AG04450 (cell line): ENCODE measurements around the gene PALM. TPM values are rescaled to one million over a fixed set of nuclear protein-coding genes. Genes with fewer than 3 reads are reported as not detected.

Experiments
- CTCF ChIA-PET: fragments of 300-600, 350-600 bp; formaldehyde crosslinking; extraction: SDS; loops from one replicate; lab custom pipeline; 2022; ENCODE audit warnings: antibody characterized with exemption, inconsistent platforms; lab: Charles Lee
- POLR2A ChIA-PET: fragments of 350-600 bp; formaldehyde crosslinking; extraction: SDS; loops from one replicate; lab custom pipeline; 2021; ENCODE audit warnings: antibody characterized with exemption, inconsistent platforms; lab: Yijun Ruan, JAX
- DNase-seq: peaks from one replicate; pipeline ENCODE4 v3.0.0-alpha.2; 2011; ENCODE audit warnings: low read depth, low spot score
- H3K27ac ChIP-seq: one replicate; pipeline ENCODE4 v1.5.1; 2012; ENCODE audit warnings: low read depth, low read length, control low read depth
- H3K27me3 ChIP-seq: one replicate; pipeline ENCODE4 v1.6.0; 2012; ENCODE audit warnings: low read length; ENCODE audit not compliant: control insufficient read depth, insufficient read depth
- H3K4me3 ChIP-seq: 2 replicates; pipeline ENCODE4 v1.5.1; 2011; ENCODE audit warnings: mild to moderate bottlenecking, low read depth, low read length, control low read depth
- H3K9me3 ChIP-seq: 2 replicates; pipeline ENCODE4 v1.5.1; 2012; ENCODE audit warnings: low read length; ENCODE audit not compliant: control insufficient read depth, insufficient read depth
- polyA plus RNA-seq: library from polyadenylated mRNA; depleted of rRNA; stranded (reverse); fragments of >200 nt; gene quantifications from 2 replicates; pipeline ENCODE4 v1.2.3, GENCODE V29; 2011
- TF ChIP-seq, protein P1 (sequence below): IDR thresholded peaks from 2 replicates; pipeline ENCODE4 v1.5.1; 2011; ENCODE audit warnings: low read depth, low read length, control low read depth, inconsistent platforms

The PALM gene
- polyA plus RNA-seq, 1 experiment, result 1.8 TPM

GRCh38 chr19:677201-677600 is 31.5 kb upstream of the PALM start:
- peak; percentile 18 for DNase-seq

GRCh38 chr19:677601-678436 is 30.9 kb upstream of the PALM start:
- DNase-seq, result no peak
- TF ChIP-seq, protein P1, sequence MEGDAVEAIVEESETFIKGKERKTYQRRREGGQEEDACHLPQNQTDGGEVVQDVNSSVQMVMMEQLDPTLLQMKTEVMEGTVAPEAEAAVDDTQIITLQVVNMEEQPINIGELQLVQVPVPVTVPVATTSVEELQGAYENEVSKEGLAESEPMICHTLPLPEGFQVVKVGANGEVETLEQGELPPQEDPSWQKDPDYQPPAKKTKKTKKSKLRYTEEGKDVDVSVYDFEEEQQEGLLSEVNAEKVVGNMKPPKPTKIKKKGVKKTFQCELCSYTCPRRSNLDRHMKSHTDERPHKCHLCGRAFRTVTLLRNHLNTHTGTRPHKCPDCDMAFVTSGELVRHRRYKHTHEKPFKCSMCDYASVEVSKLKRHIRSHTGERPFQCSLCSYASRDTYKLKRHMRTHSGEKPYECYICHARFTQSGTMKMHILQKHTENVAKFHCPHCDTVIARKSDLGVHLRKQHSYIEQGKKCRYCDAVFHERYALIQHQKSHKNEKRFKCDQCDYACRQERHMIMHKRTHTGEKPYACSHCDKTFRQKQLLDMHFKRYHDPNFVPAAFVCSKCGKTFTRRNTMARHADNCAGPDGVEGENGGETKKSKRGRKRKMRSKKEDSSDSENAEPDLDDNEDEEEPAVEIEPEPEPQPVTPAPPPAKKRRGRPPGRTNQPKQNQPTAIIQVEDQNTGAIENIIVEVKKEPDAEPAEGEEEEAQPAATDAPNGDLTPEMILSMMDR, result no peak
- POLR2A ChIA-PET, result interaction anchor here (0.6 kb wide), 1 partner anchor 75 kb away, joined by 3 read pairs; no protein-coding TSS in a partner anchor
- Histone ChIP-seq H3K4me3 (peak overlapping the region; percentile 75), H3K27me3 (no peaks in the 10 kb centered on the region), H3K27ac (peak overlapping the region; percentile 21), H3K9me3 (no peaks in the 10 kb centered on the region; the same call in 1 of the 2 replicates)
- CTCF ChIA-PET, result interaction anchor here (0.7 kb wide), 1 partner anchor 99 kb away, joined by 4 read pairs; no protein-coding TSS in a partner anchor

More at GRCh38 chr19:677201-677600, 31.5 kb upstream of the PALM start:
- TF ChIP-seq, protein P1, result no peak
- ChIA-PET CTCF (interaction anchor here (0.7 kb wide), 1 partner anchor 98 kb away, joined by 4 read pairs; no protein-coding TSS in a partner anchor), POLR2A (interaction anchor here (0.6 to 1.4 kb wide), 4 partner anchors 14 to 125 kb away, joined by 3 to 7 read pairs (median 4); partner anchors contain the start of gene RNF126)
- Histone ChIP-seq H3K27me3 (no peaks in the 10 kb centered on the region), H3K27ac (peak overlapping the region; percentile 61), H3K4me3 (peak overlapping the region; percentile 75), H3K9me3 (no peaks in the 10 kb centered on the region; the same call in 1 of the 2 replicates)

DNA sequence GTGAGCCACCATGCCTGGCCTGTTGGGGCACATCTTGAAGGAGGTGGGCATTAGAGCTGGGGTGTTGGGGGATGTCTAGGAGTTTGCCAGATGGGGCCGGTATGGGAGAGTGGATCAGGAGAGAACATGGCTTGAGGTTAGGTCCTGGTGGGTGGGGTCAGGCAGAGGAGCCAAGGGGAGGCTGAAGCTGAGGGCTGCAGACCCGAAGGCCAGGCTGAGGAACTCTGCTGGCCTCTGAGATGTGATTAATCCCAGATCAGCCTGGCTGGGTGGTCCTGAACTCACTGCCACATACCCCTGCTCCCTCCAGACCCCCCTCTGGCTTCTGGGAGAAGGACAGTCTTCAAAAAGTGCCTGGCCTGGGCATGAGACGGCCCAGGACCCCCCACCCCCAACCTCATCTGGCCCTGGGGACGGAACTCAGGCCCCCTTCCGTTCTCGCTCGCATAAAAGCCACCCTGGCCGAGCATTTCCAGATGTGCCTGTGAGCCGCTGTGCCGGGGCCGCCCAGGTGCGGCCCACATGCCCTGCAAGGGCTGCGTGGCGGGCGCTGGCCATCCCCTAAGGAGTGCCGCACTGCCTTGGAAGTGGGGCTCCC is 29.8 kb upstream of the PALM start:
- TF ChIP-seq, protein P1, result no peak
- Histone ChIP-seq H3K4me3 (peak overlapping the region; percentile 63), H3K9me3 (no peaks in the 10 kb centered on the region; the same call in 1 of the 2 replicates), H3K27ac (peak overlapping the region; percentile 70), H3K27me3 (no peaks in the 10 kb centered on the region)
- DNase-seq, result no peak
- ChIA-PET POLR2A (interaction anchor here (0.8 to 1.4 kb wide), 2 partner anchors 9 to 40 kb away, joined by 3 read pairs; no protein-coding TSS in a partner anchor), CTCF (no interaction called here)

- H3K9me3 ChIP-seq, result no peaks in the 10 kb centered on the region; the same call in 1 of the 2 replicates
- H3K4me3 ChIP-seq, result peak overlapping the region; percentile 63
- ChIA-PET CTCF (interaction anchor here (0.6 kb wide), 1 partner anchor 64 kb away, joined by 7 read pairs; no protein-coding TSS in a partner anchor), POLR2A (interaction anchor here (0.8 to 1.4 kb wide), 3 partner anchors 8 to 73 kb away, joined by 3 read pairs; no protein-coding TSS in a partner anchor)
- peak; percentile 48 for DNase-seq
- H3K27ac ChIP-seq, result peak overlapping the region; percentile 70
- H3K27me3 ChIP-seq, result no peaks in the 10 kb centered on the region
- TF ChIP-seq, protein P1, result no peak
Observed at GRCh38 chr19:679418-680286, 29.1 kb upstream of the PALM start.
